ENCODE measurements around the gene EOGT.

Gene EOGT

GRCh38 chr3:68985146-68985790, 28.2 kb downstream of the EOGT start:
- peak; percentile 70 for DNase-seq (ENCODE audit: low read depth)
- TF ChIP-seq CTCF (conservative IDR thresholded peaks at IDR 0.05; ENCODE audit: low read depth, low read length) = no peak
- H3K4me3 ChIP-seq (ENCODE audit: low read depth, low read length) = no peak overlapping the region

DNA sequence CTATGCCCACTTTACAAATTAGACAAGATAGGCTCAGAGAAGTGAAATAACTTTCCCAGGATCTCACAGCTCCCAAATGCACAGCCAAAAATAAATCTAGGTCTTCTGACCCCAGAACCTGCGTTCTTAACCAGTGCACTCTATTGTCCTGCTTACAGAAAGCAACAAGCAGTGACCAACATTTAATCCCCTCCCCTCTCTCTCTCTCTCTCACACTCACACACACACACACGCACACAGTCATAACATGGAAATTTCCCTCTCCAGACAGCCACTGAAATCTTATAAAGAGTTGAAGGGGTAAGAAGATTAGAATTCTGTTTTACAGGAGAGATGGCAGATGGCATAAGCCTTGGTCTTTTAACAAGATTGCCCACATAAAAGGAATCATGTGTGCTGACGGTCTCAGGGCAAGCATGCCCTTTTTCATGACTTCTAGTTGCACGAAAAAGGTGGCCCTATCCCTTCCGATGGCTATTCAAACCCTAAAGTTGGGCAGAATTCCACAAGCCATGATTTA, 29.4 kb downstream of the EOGT start:
- DNase-seq (ENCODE audit: low read depth) = no peak
- TF ChIP-seq CTCF (conservative IDR thresholded peaks at IDR 0.05; ENCODE audit: low read depth, low read length) = no peak
- H3K4me3 ChIP-seq (ENCODE audit: low read depth, low read length) = no peak overlapping the region

GRCh38 chr3:68977486-68978167, 35.9 kb downstream of the EOGT start:
- no peak for DNase-seq (ENCODE audit: low read depth)
- TF ChIP-seq CTCF (conservative IDR thresholded peaks at IDR 0.05; ENCODE audit: low read depth, low read length) = no peak
- H3K4me3 ChIP-seq (ENCODE audit: low read depth, low read length) = no peak overlapping the region

DNA sequence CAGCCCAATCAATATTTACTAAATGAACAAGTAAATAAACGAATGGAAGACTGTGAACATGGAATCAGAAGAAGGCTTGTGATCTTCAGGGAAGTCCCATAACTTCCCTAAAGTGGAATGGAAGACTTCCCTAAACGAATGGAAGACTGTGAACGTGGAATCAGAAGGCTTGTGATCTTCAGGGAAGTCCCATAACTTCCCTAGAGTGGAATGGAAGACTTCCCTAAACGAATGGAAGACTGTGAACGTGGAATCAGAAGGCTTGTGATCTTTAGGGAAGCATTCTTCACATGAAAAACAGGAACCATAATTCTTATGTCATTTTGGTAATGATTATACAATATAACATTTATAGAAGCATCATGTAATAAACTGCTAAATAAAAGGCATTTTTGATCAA, 38.8 kb downstream of the EOGT start:
- H3K4me3 ChIP-seq (ENCODE audit: low read depth, low read length) = no peak overlapping the region
- no peak for TF ChIP-seq CTCF (conservative IDR thresholded peaks at IDR 0.05; ENCODE audit: low read depth, low read length)
- DNase-seq (ENCODE audit: low read depth) = no peak

DNA sequence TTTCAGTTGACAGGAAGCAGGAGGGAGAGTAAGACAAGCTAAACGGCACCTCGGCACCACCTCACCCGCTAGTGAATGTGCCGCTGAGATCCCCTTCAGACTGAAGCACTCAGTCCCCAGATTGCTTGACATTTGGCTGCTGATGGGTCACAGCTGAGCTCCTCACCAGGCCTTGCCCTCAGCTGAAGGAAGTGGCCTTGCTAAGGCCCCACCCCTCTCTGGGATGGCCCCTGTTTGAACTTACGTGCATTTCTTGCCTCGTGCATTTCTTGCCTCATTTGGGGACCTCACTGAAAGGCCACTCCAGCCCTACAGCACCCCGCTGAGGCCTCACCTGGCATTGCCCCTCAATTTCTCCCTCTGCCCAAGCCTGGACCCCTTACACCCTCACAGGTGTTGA, 39.8 kb downstream of the EOGT start:
- DNase-seq (ENCODE audit: low read depth) = peak; percentile 17
- no peak for TF ChIP-seq CTCF (conservative IDR thresholded peaks at IDR 0.05; ENCODE audit: low read depth, low read length)
- H3K4me3 ChIP-seq (ENCODE audit: low read depth, low read length) = no peak overlapping the region

DNA sequence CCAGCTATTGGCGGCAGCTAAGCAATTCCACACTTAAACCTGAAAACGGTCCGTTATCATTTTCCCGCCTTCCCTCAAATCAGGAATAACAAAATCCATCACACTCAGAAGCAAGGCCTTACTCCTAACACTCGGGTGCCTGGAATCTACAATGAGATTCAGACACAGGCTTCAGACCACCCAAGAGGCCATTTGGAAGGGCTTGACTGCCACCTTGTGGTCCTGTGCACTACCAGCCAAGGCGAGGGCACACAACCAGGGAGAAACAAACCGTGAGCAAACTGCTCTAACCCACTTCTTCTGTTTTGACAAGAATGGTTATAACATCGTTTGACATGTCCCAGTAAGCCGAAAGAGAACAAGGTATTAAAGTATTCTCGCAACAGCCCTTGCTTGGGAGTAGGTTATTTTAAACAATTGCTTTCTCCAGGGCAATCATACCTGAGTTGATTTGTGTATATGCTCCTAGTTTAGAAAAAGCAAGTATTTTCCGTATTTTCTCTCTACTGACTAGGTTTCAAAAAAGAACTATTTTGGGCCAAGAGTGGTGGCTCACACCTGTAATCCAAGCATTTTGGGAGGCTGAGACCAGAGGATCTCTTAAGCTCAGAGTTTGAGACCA, 41.0 kb downstream of the EOGT start:
- DNase-seq (ENCODE audit: low read depth) = peak; percentile 79
- TF ChIP-seq CTCF (conservative IDR thresholded peaks at IDR 0.05; ENCODE audit: low read depth, low read length) = peak; percentile 91

More for the DNA sequence above, 41.0 kb downstream of the EOGT start:
- no peak overlapping the region for H3K4me3 ChIP-seq (ENCODE audit: low read depth, low read length)
